Keratinocyte (primary cell): Measurements from ENCODE around the gene NGEF. TPM values are rescaled to one million over a fixed set of nuclear protein-coding genes. Genes with fewer than 3 reads are reported as not detected.

Experiments
- DNase-seq: peaks from one replicate; pipeline ENCODE4 v3.0.0-alpha.2; 2011; ENCODE audit warnings: low read depth, missing footprints, low spot score
- FAIRE-seq: peaks from 2 replicates; lab custom pipeline; 2011; peaks lifted over from hg19 to GRCh38; lab: Jason Lieb, UNC
- H2AFZ ChIP-seq: 2 replicates; pipeline ENCODE4 v1.6.0; 2012; ENCODE audit warnings: low read length, control low read depth, inconsistent platforms; ENCODE audit not compliant: control insufficient read depth
- H3K27ac ChIP-seq: 2 replicates; pipeline ENCODE4 v1.5.1; 2011; ENCODE audit warnings: low read length; ENCODE audit not compliant: control insufficient read depth, insufficient read depth
- H3K27me3 ChIP-seq: 3 replicates; pipeline ENCODE4 v1.6.0; 2011; ENCODE audit warnings: low read length; ENCODE audit not compliant: control insufficient read depth, insufficient read depth; ENCODE audit errors: extremely low read depth
- H3K36me3 ChIP-seq, 2 experiments: 2 replicates in 1 of 2; 3 replicates in 1 of 2; pipeline ENCODE4 v1.5.1; 2011; ENCODE audit warnings: low read length in 2 of 2, mild to moderate bottlenecking in 1 of 2; ENCODE audit not compliant: control insufficient read depth in 2 of 2, insufficient read depth in 2 of 2; ENCODE audit errors: extremely low read depth in 1 of 2
- H3K4me1 ChIP-seq: 3 replicates; pipeline ENCODE4 v1.5.1; 2011; ENCODE audit warnings: low read length; ENCODE audit not compliant: control insufficient read depth, insufficient read depth; ENCODE audit errors: extremely low read depth
- H3K4me2 ChIP-seq: 3 replicates; pipeline ENCODE4 v1.6.0; 2011; ENCODE audit warnings: low read depth, low read length; ENCODE audit not compliant: control insufficient read depth, insufficient read depth; ENCODE audit errors: extremely low read depth
- H3K4me3 ChIP-seq, 3 experiments: fragments of 200-600 bp in 1 of 3; sonication (generic) in 1 of 3; 2 replicates in 2 of 3; 3 replicates in 1 of 3; pipeline ENCODE4 v1.5.1; 2011 to 2016; ENCODE audit warnings: low read length in 3 of 3, mild to moderate bottlenecking in 3 of 3, control low read depth in 2 of 3, inconsistent platforms in 1 of 3, low read depth in 1 of 3, mixed read lengths in 1 of 3, mixed run types in 1 of 3, moderate library complexity in 1 of 3; ENCODE audit not compliant: control insufficient read depth in 2 of 3, insufficient read depth in 2 of 3; ENCODE audit errors: extremely low read depth in 1 of 3
- H3K79me2 ChIP-seq: 2 replicates; pipeline ENCODE4 v1.6.0; 2012; ENCODE audit warnings: low read length; ENCODE audit not compliant: control insufficient read depth, insufficient read depth
- H3K9ac ChIP-seq: 3 replicates; pipeline ENCODE4 v1.6.0; 2011; ENCODE audit warnings: low read length; ENCODE audit not compliant: control insufficient read depth, insufficient read depth; ENCODE audit errors: extremely low read depth
- H3K9me1 ChIP-seq: 3 replicates; pipeline ENCODE4 v1.6.0; 2011; ENCODE audit warnings: low read length; ENCODE audit not compliant: control insufficient read depth, insufficient read depth; ENCODE audit errors: extremely low read depth
- H3K9me3 ChIP-seq: 2 replicates; pipeline ENCODE4 v1.5.1; 2012; ENCODE audit warnings: low read depth, low read length; ENCODE audit not compliant: control insufficient read depth
- H4K20me1 ChIP-seq: 3 replicates; pipeline ENCODE4 v1.6.0; 2011; ENCODE audit warnings: low read length; ENCODE audit not compliant: control insufficient read depth, insufficient read depth; ENCODE audit errors: extremely low read depth
- EZH2 ChIP-seq: IDR thresholded peaks from one replicate; pipeline ENCODE4 v1.6.1; 2012; ENCODE audit warnings: inconsistent platforms, mild to moderate bottlenecking, low read length, moderate library complexity
- dilution Hi-C: fragments of 300-500 bp; cut with MboI; formaldehyde crosslinking; loops from one replicate; pipeline ENCODE4 v1.7.0; 2020; ENCODE audit warnings: low sequenced_read_pairs; ENCODE audit not compliant: extremely low pct_ligation_motif_present
- polyA plus RNA-seq, 5 experiments: library from polyadenylated mRNA; depleted of rRNA in 3 of 5; stranded (reverse) in 3 of 5; stranded (forward) in 1 of 5; unstranded in 1 of 5; fragments of >200 nt; gene quantifications; 1 replicate in 1 of 5; 2 replicates in 3 of 5; 3 replicates in 1 of 5; pipeline versions ENCODE4 v1.2.1 to v1.2.3, GENCODE V29; 2011 to 2012; ENCODE audit warnings: missing spikeins in 2 of 5, low read depth in 1 of 5, low replicate concordance in 1 of 5
- small RNA-seq, 3 experiments: library from RNA; depleted of rRNA; stranded (forward); fragments of <200 nt; gene quantifications; one replicate each; pipeline ENCODE3, GENCODE V24; 2012; ENCODE audit warnings: low read depth in 3 of 3, low replicate concordance in 1 of 3; ENCODE audit not compliant: insufficient read length in 3 of 3
- TF ChIP-seq, protein P1 (sequence below), 3 experiments: IDR thresholded peaks in 1 of 3; conservative IDR thresholded peaks in 1 of 3; optimal IDR thresholded peaks in 1 of 3; 2 replicates in 2 of 3; 3 replicates in 1 of 3; pipeline versions ENCODE3 to v1.5.1; 2011; ENCODE audit warnings: low read length in 3 of 3, mild to moderate bottlenecking in 3 of 3, moderate library complexity in 2 of 3, control low read depth in 1 of 3, inconsistent platforms in 1 of 3; ENCODE audit not compliant: insufficient read depth in 2 of 3; ENCODE audit errors: extremely low read depth in 1 of 3

Gene NGEF
- polyA plus RNA-seq, 1 donor (not counting 4 experiments of a cell fraction or from before 2014, with no cell fraction given): 0.17 TPM

DNA sequence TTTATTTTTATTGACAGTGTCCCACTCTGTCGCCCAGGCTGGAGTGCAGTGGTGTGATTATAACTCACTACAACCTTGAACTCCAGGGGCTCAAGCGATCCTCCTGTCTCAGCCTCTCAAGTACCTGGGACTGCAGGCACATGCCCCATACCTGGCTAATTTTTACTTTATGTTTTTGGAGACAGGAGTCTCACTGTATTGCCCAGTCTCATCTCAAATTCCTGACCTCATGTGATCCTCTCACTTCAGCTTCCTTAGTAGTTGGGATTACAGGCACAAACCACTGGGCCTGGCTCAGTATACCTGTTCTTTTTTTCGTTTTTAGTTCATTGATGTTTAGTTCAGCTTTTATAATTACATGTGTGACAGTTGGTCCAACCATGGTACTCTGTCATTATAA lies 183.1 kb downstream of the NGEF start:
- H4K20me1 ChIP-seq: no peaks in the 10 kb centered on the region
- H2AFZ ChIP-seq: no peak overlapping the region
- H3K4me3 ChIP-seq: no peak overlapping the region
- H3K4me1 ChIP-seq: no peaks in the 10 kb centered on the region
- no peaks in the 10 kb centered on the region for H3K9me3 ChIP-seq
- no peak overlapping the region for H3K9ac ChIP-seq
- dilution Hi-C loops: no loop called here
- no peak overlapping the region for H3K4me2 ChIP-seq
- no peak for FAIRE-seq
- H3K27ac ChIP-seq: no peak overlapping the region
- H3K9me1 ChIP-seq: no peaks in the 10 kb centered on the region
- H3K79me2 ChIP-seq: no peaks in the 10 kb centered on the region
- H3K27me3 ChIP-seq: no peaks in the 10 kb centered on the region
- peaks cover 13 to 17% of the 10 kb centered on the region in 2 experiments for H3K36me3 ChIP-seq
- TF ChIP-seq EZH2: no peak
- TF ChIP-seq, protein P1, sequence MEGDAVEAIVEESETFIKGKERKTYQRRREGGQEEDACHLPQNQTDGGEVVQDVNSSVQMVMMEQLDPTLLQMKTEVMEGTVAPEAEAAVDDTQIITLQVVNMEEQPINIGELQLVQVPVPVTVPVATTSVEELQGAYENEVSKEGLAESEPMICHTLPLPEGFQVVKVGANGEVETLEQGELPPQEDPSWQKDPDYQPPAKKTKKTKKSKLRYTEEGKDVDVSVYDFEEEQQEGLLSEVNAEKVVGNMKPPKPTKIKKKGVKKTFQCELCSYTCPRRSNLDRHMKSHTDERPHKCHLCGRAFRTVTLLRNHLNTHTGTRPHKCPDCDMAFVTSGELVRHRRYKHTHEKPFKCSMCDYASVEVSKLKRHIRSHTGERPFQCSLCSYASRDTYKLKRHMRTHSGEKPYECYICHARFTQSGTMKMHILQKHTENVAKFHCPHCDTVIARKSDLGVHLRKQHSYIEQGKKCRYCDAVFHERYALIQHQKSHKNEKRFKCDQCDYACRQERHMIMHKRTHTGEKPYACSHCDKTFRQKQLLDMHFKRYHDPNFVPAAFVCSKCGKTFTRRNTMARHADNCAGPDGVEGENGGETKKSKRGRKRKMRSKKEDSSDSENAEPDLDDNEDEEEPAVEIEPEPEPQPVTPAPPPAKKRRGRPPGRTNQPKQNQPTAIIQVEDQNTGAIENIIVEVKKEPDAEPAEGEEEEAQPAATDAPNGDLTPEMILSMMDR (optimal IDR thresholded peaks at IDR 0.05 in 1 of 3, IDR thresholded peaks at IDR 0.05 in 1 of 3, conservative IDR thresholded peaks at IDR 0.05 in 1 of 3; ENCODE audit: extremely low read depth in 1 of 3, insufficient read depth in 2 of 3, low read length in 3 of 3): no peak
- no peak for DNase-seq

Small RNA genes lying within 50 kb of the gene (small RNA-seq; reads per million reads assigned to genes)
- gene RF00019: 0 reads per million in 3 experiments

Other genes starting within 250 kb of the NGEF start
- gene KCNJ13, start 236.7 kb downstream of the NGEF start, polyA plus RNA-seq: not detected in 3 replicates
- 0.66 to 1.3 TPM (median 0.83 TPM) in 3 replicates for gene SNORC, start 143.0 kb downstream of the NGEF start, polyA plus RNA-seq
- not detected in 3 replicates for gene NEU2, start 19.4 kb upstream of the NGEF start, polyA plus RNA-seq
- gene INPP5D, start 47.1 kb upstream of the NGEF start, polyA plus RNA-seq: 7.5 to 11.2 TPM (median 10.4 TPM) in 3 replicates
- 33.1 to 38.5 TPM (median 34.1 TPM) in 3 replicates for gene ATG16L1, start 238.4 kb upstream of the NGEF start, polyA plus RNA-seq